HG03432 (cell line): ENCODE measurements around the gene MYL2.

Experiments
- ATAC-seq: cut with Tn5 transposase; IDR thresholded peaks from one replicate; pipeline ENCODE4 v1.9.1; 2021; ENCODE audit warnings: mild to moderate bottlenecking, moderate library complexity; ENCODE audit not compliant: unreplicated experiment

Gene MYL2

DNA sequence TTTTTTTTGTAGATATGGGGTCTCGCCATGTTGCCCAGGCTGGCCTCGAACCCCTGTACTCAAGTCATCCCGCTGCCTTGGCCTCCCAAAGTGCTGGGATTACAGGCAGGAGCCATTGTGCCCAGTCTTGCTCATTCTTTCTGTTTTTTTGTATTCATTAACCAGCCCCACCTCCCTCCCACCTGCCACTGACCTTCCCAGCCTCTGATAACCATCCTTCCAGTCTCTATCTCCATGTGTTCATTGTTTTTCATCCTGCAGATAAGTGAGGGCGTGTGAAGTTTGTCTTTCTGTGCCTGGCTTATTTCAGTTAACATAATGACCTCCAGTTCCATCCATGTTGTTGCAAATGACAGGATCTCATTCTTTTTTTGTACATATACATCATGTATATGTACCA is 19.0 kb downstream of the MYL2 start:
- ATAC-seq: no peak

GRCh38 chr12:110896559-110896958 is 23.8 kb downstream of the MYL2 start:
- ATAC-seq: no peak

GRCh38 chr12:110893956-110894355 is 26.4 kb downstream of the MYL2 start:
- no peak for ATAC-seq

GRCh38 chr12:110889361-110889760 is 31.0 kb downstream of the MYL2 start:
- ATAC-seq: no peak

- ATAC-seq: no peak
Observed at GRCh38 chr12:110888256-110888991, 32.0 kb downstream of the MYL2 start.

- no peak for ATAC-seq
Observed at GRCh38 chr12:110885152-110885840, 35.1 kb downstream of the MYL2 start.

- no peak for ATAC-seq
Observed at GRCh38 chr12:110883251-110883650, 37.1 kb downstream of the MYL2 start.

GRCh38 chr12:110880651-110881050 is 39.7 kb downstream of the MYL2 start:
- ATAC-seq: no peak

DNA sequence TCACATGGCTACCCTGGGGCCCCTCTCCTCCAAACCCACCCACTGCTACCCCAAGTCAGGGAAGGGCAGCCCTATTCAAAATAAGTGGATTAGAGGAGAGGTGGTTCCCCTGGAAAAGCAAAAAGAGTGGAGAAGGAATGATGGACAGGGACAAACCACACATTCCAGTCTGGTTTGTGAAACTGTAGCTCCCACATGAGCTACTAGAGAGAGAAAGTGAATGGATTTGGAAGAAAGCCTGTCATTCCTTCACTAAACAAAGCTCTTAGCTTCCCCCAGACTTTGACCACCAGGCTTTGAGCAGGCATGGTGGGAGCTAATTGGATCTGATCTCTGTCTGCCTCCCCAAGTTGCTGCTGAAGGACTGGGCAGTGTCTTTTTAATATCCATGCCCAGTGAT is 45.6 kb downstream of the MYL2 start:
- ATAC-seq: no peak

- no peak for ATAC-seq
Observed at GRCh38 chr12:110874351-110874750, 46.0 kb downstream of the MYL2 start.

- ATAC-seq: no peak
Observed at GRCh38 chr12:110872100-110872499, 48.3 kb downstream of the MYL2 start.

DNA sequence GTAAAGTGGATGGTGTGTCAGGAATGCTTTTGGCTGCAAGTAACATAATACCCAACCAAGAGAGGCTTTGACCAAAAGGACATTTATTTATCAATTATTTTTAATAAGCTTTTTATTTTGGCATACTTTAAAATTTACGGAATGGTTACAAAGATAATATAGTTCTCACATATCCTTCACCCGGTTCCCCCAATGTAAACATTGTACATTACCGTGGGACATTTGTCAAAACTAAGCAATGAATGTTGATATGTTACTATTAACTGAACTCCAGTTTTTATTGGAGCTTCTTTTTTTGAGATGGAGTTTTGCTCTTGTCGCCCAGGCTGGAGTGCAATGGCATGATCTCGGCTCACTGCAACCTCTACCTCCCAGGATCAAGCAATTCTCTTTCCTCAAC is 50.6 kb downstream of the MYL2 start:
- no peak for ATAC-seq

DNA sequence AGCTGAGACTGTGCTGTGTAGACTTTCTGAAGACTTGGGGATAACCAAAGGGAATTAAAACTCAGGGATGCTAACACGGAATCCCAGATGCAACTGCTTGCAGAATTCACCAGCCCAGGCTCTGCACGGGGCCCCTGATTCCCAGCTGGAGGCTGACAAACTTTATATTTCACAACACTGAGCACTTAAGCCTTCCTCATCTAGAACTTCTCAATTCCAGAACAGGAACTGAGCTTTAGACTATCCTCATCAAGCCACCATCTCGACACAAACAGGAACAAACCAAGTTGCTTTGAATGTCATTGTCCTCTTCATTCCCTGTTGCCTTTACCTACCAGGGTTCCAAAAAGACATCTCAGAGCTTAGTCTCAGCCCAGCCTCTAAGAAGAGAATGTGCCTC is 51.4 kb downstream of the MYL2 start:
- no peak for ATAC-seq

- ATAC-seq: no peak
Observed at GRCh38 chr12:110865521-110865920, 54.9 kb downstream of the MYL2 start.

DNA sequence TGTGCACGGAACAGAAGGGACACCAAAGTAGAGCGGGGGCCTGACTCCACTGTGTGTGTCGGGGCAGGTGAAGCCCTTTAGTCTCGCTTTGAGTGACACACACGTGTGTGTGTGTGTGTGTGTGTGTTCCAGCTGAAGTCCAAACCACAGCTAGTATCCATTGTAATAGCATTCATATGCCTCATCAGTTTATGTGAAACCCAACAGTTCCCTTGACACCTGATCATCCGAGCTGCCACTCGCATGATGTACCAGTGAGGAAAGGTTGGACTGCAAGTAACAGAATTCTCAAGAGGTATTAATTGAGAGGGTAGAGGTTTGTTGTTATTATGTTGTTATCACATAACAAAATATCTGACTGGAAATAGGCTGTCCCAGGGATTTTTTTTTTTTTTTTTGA is 57.2 kb downstream of the MYL2 start:
- no peak for ATAC-seq

DNA sequence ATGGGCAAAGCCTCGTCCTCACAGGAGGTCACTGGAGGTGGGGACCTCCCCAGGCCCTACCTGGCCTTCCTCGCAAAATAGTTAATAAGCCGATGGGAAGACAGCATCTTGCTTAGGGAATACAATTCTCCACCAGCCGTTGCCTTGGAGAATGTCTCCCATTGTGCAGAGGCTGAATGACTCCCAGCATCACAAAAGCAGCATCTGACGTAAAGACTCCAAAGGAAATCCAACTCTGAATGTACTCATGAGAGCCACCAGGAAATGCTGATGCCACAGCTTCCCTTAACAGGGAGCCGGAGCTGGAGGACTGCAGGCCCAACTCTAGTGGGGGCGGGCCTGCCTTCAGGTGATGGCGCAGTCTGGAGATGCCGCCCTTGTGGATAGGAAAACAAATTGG is 58.0 kb downstream of the MYL2 start:
- ATAC-seq: no peak

DNA sequence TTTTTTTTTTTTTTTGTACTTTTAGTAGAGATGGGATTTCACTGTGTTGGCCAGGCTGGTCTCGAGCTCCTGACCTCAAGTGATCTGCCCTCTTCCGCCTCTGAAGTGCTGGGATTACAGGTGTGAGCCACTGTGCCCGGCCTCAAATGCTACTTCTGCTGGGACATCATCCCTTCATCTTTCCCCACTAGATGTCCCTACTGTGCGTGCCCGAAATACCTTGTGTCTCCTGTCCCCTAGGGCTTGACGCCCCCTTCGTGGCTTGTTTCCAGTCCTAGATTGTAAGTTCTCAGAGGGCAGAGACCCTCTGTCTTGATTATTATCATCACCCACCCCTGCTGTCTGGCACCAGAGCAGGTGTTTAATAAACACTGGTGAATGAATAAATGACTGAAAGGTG is 58.6 kb downstream of the MYL2 start:
- ATAC-seq: no peak
